HG03139 (cell line): ENCODE data around the gene PTPRN2.
"Not testable (repeated sequence)": the region's sequence is repeated elsewhere in the genome, so short reads cannot be mapped to it uniquely, and the experiment has no call there.

Experiments
- ATAC-seq: cut with Tn5 transposase; IDR thresholded peaks from one replicate; pipeline ENCODE4 v1.9.1; 2021; ENCODE audit not compliant: unreplicated experiment

PTPRN2 gene

DNA sequence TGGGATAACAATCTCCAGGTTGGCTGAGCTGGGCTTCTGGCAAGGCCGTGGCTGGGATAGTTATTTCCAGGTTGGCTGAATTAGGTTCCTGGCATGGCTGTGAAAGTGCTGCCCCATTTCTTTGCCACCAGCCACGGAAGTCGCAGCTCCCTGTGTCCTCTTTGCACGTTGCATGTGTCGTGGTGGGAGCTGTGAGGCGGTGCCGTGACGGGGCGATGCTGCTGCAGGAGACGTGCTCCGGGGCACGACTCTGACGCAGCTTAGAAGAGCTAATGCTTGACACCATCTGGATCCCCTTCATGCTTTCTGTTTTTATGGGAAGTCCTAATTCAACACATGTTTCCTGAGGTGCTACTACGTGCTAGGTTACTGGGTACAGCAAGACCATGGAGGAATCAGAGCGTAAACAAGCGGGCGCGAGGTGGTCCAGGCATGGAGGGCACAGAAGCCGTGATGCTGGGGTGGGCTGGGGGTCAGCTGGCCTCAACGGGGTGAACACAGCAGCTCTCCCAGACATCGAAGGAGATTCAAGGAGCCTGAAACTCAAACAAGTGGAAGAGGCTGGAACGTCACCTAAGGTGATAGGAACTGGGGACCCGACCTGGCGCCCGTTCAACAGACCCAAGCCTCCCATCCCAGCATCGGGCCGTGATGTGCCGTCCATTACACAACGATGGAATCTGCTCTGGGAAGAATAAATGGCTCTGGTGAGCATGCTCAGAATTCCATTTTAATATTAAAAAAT lies 843.7 kb downstream of the PTPRN2 start:
- ATAC-seq, result no peak

DNA sequence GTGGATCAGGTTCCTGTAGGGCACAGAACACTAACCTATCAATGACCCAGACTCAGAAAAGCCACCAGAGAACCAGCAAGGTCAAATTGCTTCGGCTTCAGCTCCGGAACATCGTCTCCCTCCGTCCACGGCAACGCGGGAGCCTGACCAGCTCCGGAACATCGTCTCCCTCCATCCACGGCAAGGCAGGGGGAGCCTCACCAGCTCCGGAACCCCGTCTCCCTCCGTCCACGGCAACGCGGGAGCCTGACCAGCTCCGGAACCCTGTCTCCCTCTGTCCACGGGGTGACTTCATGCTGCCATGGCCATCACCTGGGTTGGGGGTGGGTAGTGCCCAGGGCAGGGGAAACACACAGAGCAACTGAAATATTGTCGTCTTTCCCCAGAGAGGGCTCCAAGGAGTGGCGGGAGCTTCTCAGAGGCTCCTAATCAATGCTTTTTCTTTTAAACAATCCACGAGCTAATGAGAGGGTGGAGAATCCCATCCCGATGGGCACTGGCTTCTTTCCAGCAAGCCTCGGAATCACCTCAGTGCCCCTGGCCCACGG lies 847.3 kb downstream of the PTPRN2 start:
- ATAC-seq, result no peak

- ATAC-seq, result no peak
Measured at GRCh38 chr7:157739650-157740049, 848.0 kb downstream of the PTPRN2 start.

- ATAC-seq, result no peak
Measured at GRCh38 chr7:157739031-157739430, 848.6 kb downstream of the PTPRN2 start.

DNA sequence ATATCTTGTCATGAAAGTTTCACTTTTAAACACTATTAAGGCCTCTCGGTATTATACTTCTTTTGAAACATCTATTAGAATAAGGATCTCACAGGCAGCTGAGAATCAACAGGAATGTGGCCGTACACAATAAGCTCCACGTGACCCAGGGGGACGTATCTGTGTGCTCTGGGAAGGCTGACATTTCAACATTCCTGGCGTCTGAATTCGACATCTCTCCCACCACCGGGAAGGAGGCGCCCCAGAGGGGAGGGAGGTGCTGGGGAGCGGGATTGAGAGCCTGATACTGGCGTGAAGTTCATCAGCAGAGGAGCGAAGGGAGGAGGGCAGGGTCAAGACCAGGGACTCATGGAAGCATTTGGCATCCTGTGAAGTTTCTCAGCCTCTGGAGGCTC lies 849.6 kb downstream of the PTPRN2 start:
- no peak for ATAC-seq

DNA sequence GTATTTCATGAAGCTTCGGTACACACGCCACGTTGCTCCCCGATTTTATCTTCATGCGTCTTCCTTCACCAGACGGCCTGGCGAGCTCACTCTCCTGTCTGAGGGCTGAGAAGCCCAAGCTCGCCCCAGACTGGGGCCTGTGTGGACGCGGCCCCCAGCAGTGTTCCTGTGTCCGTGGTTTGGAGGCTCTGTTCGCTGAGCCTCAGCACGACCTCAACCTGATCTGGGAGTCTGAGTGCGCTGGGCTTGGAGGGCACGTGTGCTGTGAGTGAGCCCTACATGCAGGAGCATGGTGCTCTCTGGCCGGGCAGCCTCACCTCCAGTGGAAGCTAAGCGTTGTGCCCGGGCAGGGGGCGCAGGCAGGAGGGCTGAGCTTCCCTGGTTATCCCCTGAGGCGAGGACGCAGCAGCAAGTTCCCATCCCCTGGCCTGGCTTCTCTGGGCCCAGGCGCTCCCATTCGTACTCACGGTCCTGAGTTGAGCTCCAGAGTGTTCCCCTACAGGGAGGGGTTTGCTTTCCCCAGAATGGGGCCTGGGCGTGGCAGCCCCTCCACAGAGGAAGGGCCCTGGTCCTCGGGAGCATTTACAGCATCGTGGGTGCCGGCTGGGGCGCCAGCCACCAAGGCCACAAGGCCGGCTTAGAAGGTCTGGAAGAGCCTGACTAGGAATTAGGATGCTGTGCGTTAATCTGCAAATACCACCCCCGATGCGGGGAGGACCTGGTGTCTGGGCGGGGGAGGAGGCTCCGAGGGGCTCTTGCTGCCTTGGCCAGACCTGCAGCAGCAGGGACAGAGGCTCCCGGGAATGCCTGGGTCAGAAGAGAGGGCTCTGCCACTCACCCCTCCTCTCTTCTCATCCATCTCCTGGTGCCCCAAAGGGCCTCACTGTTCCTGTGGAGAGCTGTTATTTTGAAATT lies 850.2 kb downstream of the PTPRN2 start:
- ATAC-seq, result no peak

- no peak for ATAC-seq
Measured at GRCh38 chr7:157736341-157736740, 851.3 kb downstream of the PTPRN2 start.

GRCh38 chr7:157735826-157736225 lies 851.8 kb downstream of the PTPRN2 start:
- ATAC-seq, result no peak

DNA sequence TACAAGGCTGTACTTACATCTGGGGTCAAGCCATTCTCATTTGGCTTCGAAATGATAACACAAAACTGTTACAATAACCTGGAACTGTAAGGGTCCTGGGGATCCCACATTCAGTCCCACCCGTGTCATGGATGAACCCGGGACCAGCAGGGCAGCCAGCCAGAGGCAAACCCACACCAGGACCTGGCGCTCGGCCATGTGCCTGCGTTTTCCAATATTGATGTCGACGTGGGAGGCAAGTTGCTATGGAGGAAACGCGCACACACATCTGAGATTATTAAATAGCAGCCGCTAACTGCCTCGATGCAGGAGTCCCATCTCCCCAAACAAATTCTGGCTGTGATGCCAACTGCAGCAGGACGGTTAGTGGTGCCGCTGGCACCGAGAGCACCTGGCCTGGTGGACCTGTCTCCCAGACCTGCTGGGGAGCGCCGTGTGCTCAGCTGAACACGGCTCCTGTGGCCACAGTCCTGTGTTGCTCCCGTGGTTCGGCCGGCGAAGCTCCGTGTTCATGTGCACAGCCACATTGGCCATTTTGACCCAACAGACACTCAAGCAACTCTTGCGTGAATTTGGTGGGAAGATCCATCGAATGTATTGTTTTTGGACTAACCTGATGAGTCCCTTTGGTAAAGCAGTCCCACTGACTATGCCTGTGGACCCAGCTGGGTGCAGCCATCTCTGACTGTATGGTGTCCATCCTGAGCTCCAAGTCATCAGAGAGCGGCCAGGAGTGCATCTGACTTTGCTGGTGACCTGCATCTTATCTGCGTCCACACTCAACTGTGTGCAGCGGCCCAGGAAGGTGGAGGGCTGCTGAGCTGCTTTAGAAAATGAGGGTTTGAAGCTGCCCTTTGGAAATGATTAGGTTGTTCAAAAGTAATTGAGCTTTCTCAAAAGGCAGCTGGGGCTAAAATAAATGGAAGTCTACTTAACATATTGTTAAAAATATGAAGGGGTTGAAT lies 852.7 kb downstream of the PTPRN2 start:
- no peak for ATAC-seq

DNA sequence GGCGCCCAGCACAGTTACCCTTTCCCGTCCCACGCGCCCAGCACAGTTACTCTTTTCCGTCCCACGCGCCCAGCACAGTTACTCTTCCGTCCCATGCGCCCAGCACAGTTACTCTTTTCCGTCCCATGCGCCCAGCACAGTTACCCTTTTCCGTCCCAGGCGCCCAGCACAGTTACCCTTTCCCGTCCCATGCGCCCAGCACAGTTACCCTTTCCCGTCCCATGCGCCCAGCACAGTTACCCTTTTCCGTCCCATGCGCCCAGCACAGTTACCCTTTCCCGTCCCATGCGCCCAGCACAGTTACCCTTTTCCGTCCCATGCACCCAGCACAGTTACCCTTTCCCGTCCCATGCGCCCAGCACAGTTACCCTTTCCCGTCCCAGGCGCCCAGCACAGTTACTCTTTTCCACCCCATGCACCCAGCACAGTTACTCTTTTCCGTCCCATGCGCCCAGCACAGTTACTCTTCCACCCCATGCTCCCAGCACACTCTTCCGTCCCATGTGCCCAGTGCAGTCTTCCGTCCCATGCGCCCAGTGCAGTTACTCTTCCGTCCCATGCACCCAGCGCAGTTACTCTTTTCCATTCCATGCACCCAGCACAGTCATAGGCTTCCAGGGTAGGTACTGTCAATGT lies 853.7 kb downstream of the PTPRN2 start:
- not testable (repeated sequence) for ATAC-seq

DNA sequence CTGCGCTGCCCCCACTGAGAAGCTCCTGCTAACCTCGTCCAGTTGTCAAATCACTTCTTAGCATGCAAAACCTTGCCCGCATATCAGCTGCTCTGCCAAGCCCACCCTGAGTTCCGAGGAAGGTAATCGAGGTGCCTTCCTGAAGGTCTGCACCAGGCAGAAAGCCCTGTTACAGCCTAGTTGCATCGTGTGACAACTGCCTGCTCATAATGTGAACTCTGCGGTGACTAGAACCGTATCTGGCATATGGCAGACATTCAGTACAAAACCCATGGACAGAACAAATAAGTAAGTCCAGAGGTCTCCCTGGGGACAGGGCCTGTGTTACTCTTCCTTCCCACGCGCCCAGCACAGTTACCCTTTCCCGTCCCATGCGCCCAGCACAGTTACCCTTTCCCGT lies 856.5 kb downstream of the PTPRN2 start:
- ATAC-seq, result no peak

GRCh38 chr7:157730614-157731013 lies 857.0 kb downstream of the PTPRN2 start:
- ATAC-seq, result no peak

DNA sequence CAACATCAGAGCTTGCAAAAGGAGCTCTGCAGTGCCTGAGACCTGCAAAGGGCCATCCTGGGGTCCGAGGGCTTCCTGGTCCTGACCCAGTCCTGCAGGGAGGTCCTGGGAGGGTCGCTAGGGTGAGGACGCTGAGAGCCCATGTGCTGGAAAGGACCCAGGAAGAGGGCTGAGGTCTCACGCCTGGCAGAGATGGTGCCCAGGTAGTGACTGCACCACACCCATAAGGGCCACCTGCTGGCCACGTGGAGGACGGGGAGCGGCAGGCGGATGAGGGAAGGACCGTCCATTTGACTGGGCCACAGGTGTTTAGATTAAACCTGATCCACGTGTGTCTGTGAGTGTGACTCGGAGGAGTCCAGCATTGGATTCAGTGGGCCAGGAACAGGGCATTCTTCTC lies 858.1 kb downstream of the PTPRN2 start:
- ATAC-seq, result no peak

DNA sequence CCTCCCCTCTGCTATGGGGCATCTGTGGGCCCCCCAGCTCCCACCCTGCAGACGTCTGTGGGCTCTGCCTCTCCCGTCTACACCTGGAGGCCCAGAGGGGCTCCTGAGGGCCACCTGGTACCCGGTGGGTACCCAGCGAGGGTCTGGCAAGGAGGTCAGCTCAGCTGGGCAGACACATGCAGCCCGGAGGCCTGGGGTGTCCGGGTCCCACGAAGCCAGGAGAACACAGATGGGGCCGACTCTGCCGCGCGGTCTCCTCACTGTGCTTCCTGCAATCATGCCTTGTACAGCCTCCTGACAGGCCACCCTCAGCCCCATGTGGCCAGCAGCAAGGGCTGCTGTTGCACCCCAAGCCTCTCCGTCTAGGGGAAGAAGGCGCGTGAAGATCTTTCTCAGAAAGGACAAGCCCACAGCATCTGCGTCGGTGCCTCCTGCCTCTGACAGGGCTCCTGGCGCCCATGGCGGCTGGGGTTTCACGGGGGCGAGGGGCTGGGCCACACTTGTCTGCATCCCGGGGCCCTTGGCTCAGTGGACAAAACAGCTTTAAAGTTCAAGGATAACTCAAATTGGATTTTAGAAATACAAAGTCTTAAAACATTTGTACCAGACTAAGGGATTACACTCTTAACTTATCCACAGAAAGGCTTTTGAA lies 859.5 kb downstream of the PTPRN2 start:
- ATAC-seq, result no peak

GRCh38 chr7:157726764-157727163 lies 860.9 kb downstream of the PTPRN2 start:
- ATAC-seq, result no peak

DNA sequence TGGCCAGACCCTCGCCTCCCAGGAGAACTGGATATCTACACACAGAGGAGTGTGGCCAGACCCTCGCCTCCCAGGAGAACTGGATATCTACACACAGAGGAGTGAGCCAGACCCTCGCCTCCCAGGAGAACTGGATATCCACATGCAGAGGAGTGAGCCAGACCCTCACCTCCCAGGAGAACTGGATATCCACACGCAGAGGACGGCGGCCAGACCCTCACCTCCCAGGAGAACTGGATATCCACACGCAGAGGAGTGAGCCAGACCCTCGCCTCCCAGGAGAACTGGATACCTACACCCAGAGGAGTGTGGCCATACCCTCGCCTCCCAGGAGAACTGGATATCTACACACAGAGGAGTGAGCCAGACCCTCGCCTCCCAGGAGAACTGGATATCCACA lies 862.3 kb downstream of the PTPRN2 start:
- not testable (repeated sequence) for ATAC-seq

GRCh38 chr7:157723205-157723604 lies 864.4 kb downstream of the PTPRN2 start:
- ATAC-seq, result no peak

DNA sequence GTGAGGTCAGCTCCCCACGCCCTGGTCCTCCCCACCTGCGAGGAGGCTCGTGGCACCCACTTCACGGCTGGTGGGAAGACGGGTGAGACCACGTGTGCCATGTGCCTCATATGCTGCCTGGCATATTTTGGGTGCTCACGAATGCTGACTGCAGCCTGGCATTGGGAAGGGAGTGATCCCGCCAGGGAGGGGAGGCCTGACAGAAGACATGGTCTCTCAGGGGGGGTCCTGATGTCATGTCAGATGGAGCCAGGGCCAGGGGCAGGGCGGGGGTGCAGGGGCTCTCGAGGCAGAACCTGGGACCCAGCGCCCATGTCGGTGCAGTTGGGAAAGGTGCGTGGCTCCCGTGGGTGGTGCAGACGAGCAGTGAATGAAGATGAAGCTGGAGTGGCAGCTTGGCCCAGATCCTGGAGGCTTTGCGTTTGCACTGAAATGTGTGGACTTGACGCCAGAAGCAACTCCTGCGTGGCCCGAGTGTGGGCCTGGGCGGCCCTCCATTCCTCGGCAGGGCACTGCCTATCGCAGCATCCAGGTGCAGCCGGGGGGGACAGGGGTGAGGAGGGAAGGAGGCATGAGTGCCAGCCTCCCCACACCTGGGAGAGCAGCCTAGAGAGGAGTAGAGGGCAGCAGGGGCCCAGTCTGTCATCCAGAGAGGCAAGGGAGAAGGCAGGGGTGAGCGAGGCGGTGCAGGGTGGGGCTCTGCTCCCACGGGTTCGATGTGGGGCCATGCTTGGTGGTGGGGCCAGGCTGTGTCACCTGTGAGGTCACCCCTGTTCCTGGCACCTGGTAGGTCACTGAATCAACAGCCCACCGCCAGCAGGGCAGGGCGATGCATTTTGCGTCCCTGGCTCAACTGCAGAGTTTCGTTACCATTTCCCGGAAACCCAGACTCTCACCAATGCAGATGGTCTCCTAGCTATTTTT lies 865.2 kb downstream of the PTPRN2 start:
- ATAC-seq, result no peak
